K562 (cell line): Measurements from ENCODE around the gene IRX5. TPM values are rescaled to one million over a fixed set of nuclear protein-coding genes. Genes with fewer than 3 reads are reported as not detected.

ENCODE experiments used
- ATAC-seq: fragments of 200-7000 bp; cut with Tn5 transposase; 3 replicates; pipeline ENCODE4 v1.9.1; 2020; ENCODE audit warnings: moderate library complexity
- BruUV-seq: library from RNA; stranded (reverse); fragments of 400-500 nt; replicated peaks from 2 replicates; lab custom pipeline; 2021; lab: Mats Ljungman, UMichigan
- CTCF ChIA-PET: fragments of 300-600 bp; formaldehyde crosslinking; extraction: SDS; loops from one replicate; lab custom pipeline; 2021; ENCODE audit warnings: low intra/inter-chr PET ratio; lab: Yijun Ruan, JAX
- POLR2A ChIA-PET: fragments of 300-600, 350-650 bp; sonication (Branson Sonifier 250); formaldehyde crosslinking; extraction: SDS; loops from one replicate; lab custom pipeline; 2021; ENCODE audit warnings: antibody characterized with exemption, inconsistent platforms; lab: Yijun Ruan, JAX
- DNase-seq, 4 experiments: peaks; one replicate each; pipeline versions ENCODE4 v3.0.0 to v3.0.0-alpha.2; 2011 to 2018; ENCODE audit warnings: low spot score in 3 of 4, mixed read lengths in 3 of 4; ENCODE audit errors: extremely low read depth in 1 of 4
- FAIRE-seq: peaks from 2 replicates; lab custom pipeline; 2011; peaks lifted over from hg19 to GRCh38; lab: Jason Lieb, UNC
- H2AFZ ChIP-seq: 2 replicates; pipeline ENCODE4 v1.6.0; 2011; ENCODE audit warnings: low read depth, low read length, control low read depth, inconsistent platforms
- H3K27ac ChIP-seq: fragments of 200-600 bp; 3 replicates; pipeline ENCODE4 v1.8.0; 2011; ENCODE audit warnings: low read depth, mild to moderate bottlenecking, control low read depth, inconsistent platforms, low read length, moderate library complexity, mixed read lengths; ENCODE audit errors: extremely low read depth
- H3K27me3 ChIP-seq, 2 experiments: fragments of 300-600 bp in 1 of 2; 2 replicates in 1 of 2; 3 replicates in 1 of 2; pipeline versions ENCODE4 v1.6.0 to v1.8.0; 2011; ENCODE audit warnings: inconsistent platforms in 2 of 2, low read length in 2 of 2, mild to moderate bottlenecking in 1 of 2, mixed read lengths in 1 of 2, moderate library complexity in 1 of 2; ENCODE audit not compliant: control insufficient read depth in 2 of 2, insufficient read depth in 2 of 2
- H3K36me3 ChIP-seq: fragments of 300-600 bp; 3 replicates; pipeline ENCODE4 v1.8.0; 2011; ENCODE audit warnings: mild to moderate bottlenecking, low read length, inconsistent platforms; ENCODE audit not compliant: control insufficient read depth, insufficient read depth
- H3K4me1 ChIP-seq, 2 experiments: fragments of 200-600 bp in 1 of 2; replicated peaks in 1 of 2; 2 replicates in 1 of 2; 3 replicates in 1 of 2; pipeline versions ENCODE4 v1.5.1 to v1.8.0; 2011; ENCODE audit warnings: inconsistent platforms in 2 of 2, low read length in 2 of 2, mild to moderate bottlenecking in 1 of 2, mixed read lengths in 1 of 2, moderate library complexity in 1 of 2; ENCODE audit not compliant: control insufficient read depth in 2 of 2, insufficient read depth in 2 of 2
- H3K4me2 ChIP-seq: 2 replicates; pipeline ENCODE4 v1.6.1; 2011; ENCODE audit warnings: low read length, control low read depth, inconsistent platforms, mixed read lengths; ENCODE audit not compliant: insufficient read depth
- H3K4me3 ChIP-seq: fragments of 200-600 bp; sonication (generic), shearing (Covaris generic); 2 replicates; pipeline ENCODE4 v1.5.1; 2016; ENCODE audit warnings: control low read depth, inconsistent platforms
- H3K79me2 ChIP-seq: fragments of 200-600 bp; 3 replicates; pipeline ENCODE4 v1.8.0; 2011; ENCODE audit warnings: low read length, inconsistent platforms; ENCODE audit not compliant: control insufficient read depth, insufficient read depth
- H3K9ac ChIP-seq, 2 experiments: 2 replicates each; pipeline versions ENCODE4 v1.6.0 to v1.6.1; 2011; ENCODE audit warnings: low read depth in 2 of 2, low read length in 2 of 2, control low read depth in 1 of 2, inconsistent platforms in 1 of 2, mild to moderate bottlenecking in 1 of 2, mixed read lengths in 1 of 2; ENCODE audit not compliant: insufficient read depth in 1 of 2
- H3K9me1 ChIP-seq: one replicate; pipeline ENCODE4 v1.6.0; 2011; ENCODE audit warnings: inconsistent platforms, mild to moderate bottlenecking, low read length, moderate library complexity; ENCODE audit not compliant: control insufficient read depth, insufficient read depth
- H3K9me3 ChIP-seq: replicated peaks from 2 replicates; pipeline ENCODE4 v1.5.1; 2011; ENCODE audit warnings: low read depth, low read length, inconsistent platforms; ENCODE audit not compliant: control insufficient read depth, insufficient read depth
- H4K20me1 ChIP-seq: replicated peaks from 2 replicates; pipeline ENCODE4 v1.6.1; 2011; ENCODE audit warnings: low read length, inconsistent platforms, mixed read lengths; ENCODE audit not compliant: control insufficient read depth, insufficient read depth
- FUS ChIP-seq: fragments of 200-400 bp; formaldehyde crosslinking; optimal IDR thresholded peaks from 2 replicates; pipeline ENCODE3; 2017; ENCODE audit warnings: low read depth, low read length
- HDAC3 ChIP-seq: fragments of 450-650 bp; IDR thresholded peaks from 2 replicates; pipeline ENCODE4 v1.6.1; 2018; ENCODE audit warnings: borderline replicate concordance, mild to moderate bottlenecking, moderate library complexity; ENCODE audit not compliant: partially characterized antibody
- KAT2B ChIP-seq: IDR thresholded peaks from one replicate; pipeline ENCODE4 v1.6.1; 2012; ENCODE audit warnings: low read depth, mild to moderate bottlenecking, control low read depth, inconsistent platforms, low read length, moderate library complexity
- MCM3 ChIP-seq: fragments of 450-650 bp; IDR thresholded peaks from 2 replicates; pipeline ENCODE4 v1.6.1; 2016
- SRF ChIP-seq, 2 experiments: fragments of 250-450, 450-650 bp in 1 of 2; sonication (Bioruptor Pico) in 1 of 2; sonication (generic) in 1 of 2; formaldehyde crosslinking; IDR thresholded peaks; 2 replicates each; pipeline versions ENCODE4 v1.5.0 to v1.5.1; 2020 to 2022; ENCODE audit warnings: mild to moderate bottlenecking in 1 of 2, missing genetic modification reagents in 1 of 2
- TCF15 ChIP-seq: fragments of 250-450 bp; sonication (Bioruptor Pico); IDR thresholded peaks from 2 replicates; pipeline ENCODE4 v1.8.0; 2022; ENCODE audit warnings: moderate library complexity, mild to moderate bottlenecking, inconsistent platforms
- ZBTB26 ChIP-seq: fragments of 450-650 bp; formaldehyde crosslinking; IDR thresholded peaks from 2 replicates; pipeline ENCODE4 v1.4.0; 2022; ENCODE audit warnings: missing genetic modification characterization
- ZBTB7A ChIP-seq: IDR thresholded peaks from 2 replicates; pipeline ENCODE4 v1.6.1; 2011; ENCODE audit warnings: low read depth, mild to moderate bottlenecking, low read length, moderate library complexity, borderline replicate concordance; ENCODE audit not compliant: control insufficient read depth
- WGBS: fragments of 100-300 bp; shearing (Covaris generic); methylation state at CpG from one replicate; pipeline ENCODE4 v1.1.6; 2016; ENCODE audit warnings: low coverage, mixed read lengths; ENCODE audit not compliant: insufficient coverage; ENCODE audit errors: missing lambda C conversion rate; 5-methylcytosine and 5-hydroxymethylcytosine counted together
- in situ Hi-C: fragments of 300-500 bp; cut with MboI; formaldehyde crosslinking; loops from 4 replicates; pipeline ENCODE4 v1.15.0; 2018; ENCODE audit warnings: inconsistent platforms, mixed read lengths
- intact Hi-C: fragments of 100-400 bp; cut with micrococcal nuclease; formaldehyde crosslinking; loops from 2 replicates; pipeline ENCODE4 v1.14.2; 2022
- polyA plus RNA-seq, 8 experiments: library from polyadenylated mRNA; depleted of rRNA in 4 of 8; stranded (reverse) in 5 of 8; unstranded in 3 of 8; fragments of >200 nt; fragmentation: Nextera tagmentation in 2 of 8; fragmentation: Illumina TruSeq in 1 of 8; extraction: Ambion mirVana in 2 of 8; extraction: Trizol in 1 of 8; gene quantifications; 2 replicates each; pipeline versions ENCODE4 v1.2.1 to v1.2.3, GENCODE V29; 2011 to 2014; ENCODE audit warnings: inconsistent platforms in 1 of 8, missing spikeins in 1 of 8
- total RNA-seq, 7 experiments: library from RNA; depleted of rRNA in 6 of 7; stranded (reverse); fragments of >200 nt in 6 of 7; fragmentation: Illumina TruSeq in 2 of 7; extraction: Trizol in 2 of 7; gene quantifications; 2 replicates each; pipeline versions ENCODE4 v1.2.1 to v1.2.3, GENCODE V29; 2011 to 2021; ENCODE audit warnings: low replicate concordance in 1 of 7

IRX5 gene
- total and polyA plus RNA-seq, 9 of the 15 experiments (the other 6 are each of a cell fraction or from before 2014, with no cell fraction given), result 0.20 to 4.2 (median 0.94) TPM

- FAIRE-seq (no peak), DNase-seq (no peak), ATAC-seq (no peak)
- TF ChIP-seq SRF (CRISPR knock-in tag; IDR thresholded peaks at IDR 0.05) (no peak), HDAC3 (no peak), FUS (no peak), KAT2B (no peak), TCF15 (CRISPR knock-in tag) (no peak), MCM3 (no peak), ZBTB26 (CRISPR knock-in tag) (no peak), ZBTB7A (no peak)
- Histone ChIP-seq H3K9me1 (no peaks in the 10 kb centered on the region), H3K79me2 (no peaks in the 10 kb centered on the region), H3K36me3 (no peaks in the 10 kb centered on the region), H3K9ac (no peak overlapping the region), H3K9me3 (no peaks in the 10 kb centered on the region), H4K20me1 (no peaks in the 10 kb centered on the region; the same call in 1 of the 2 replicates), H3K27ac (no peak overlapping the region), H2AFZ (no peak overlapping the region), H3K4me2 (no peak overlapping the region), H3K4me1 (no peaks in the 10 kb centered on the region; a peak in 1 of 5 replicates), H3K27me3 (peaks cover 28 to 73% of the 10 kb centered on the region in 2 experiments), H3K4me3 (no peak overlapping the region)
- intact Hi-C loops (no loop called here), in situ Hi-C loops (no loop called here)
- CTCF ChIA-PET, result no interaction called here
- POLR2A ChIA-PET, result interaction anchor here (0.5 kb wide), 1 partner anchor 294 kb away, joined by 3 read pairs; no protein-coding TSS in a partner anchor
- WGBS, result 0% methylated on average over 5 of the region's 5 CpGs
- no TSS peak for BruUV-seq
Observed at GRCh38 chr16:54980821-54981220, 50.2 kb downstream of the IRX5 start.
